Esophagus muscularis mucosa (tissue), 4 donors: ENCODE results near the gene IL17F.
A peak's percentile ranks its signal among the peaks of the same experiment; 100 is the strongest.

ENCODE experiments used
- EP300 ChIP-seq: sonication (generic); formaldehyde crosslinking; IDR thresholded peaks from one replicate; pipeline ENCODE4 v1.6.1; 2017; ENCODE audit warnings: antibody characterized with exemption
- POLR2A ChIP-seq: fragments of 450-650 bp; IDR thresholded peaks from one replicate; pipeline ENCODE4 v1.6.1; 2017; ENCODE audit warnings: antibody characterized with exemption, moderate library complexity, mild to moderate bottlenecking, low read depth
- POLR2AphosphoS5 ChIP-seq, 2 donors: sonication (generic); formaldehyde crosslinking; IDR thresholded peaks; one replicate each; pipeline ENCODE4 v1.6.1; 2017; ENCODE audit warnings: antibody characterized with exemption in 2 of 2
- TF ChIP-seq, protein P1 (sequence below), 3 experiments: fragments of 200-600 bp in 2 of 3; fragments of 450-650 bp in 1 of 3; sonication (generic) in 2 of 3; IDR thresholded peaks; one replicate each; pipeline ENCODE4 v1.5.1; 2017 to 2019; ENCODE audit warnings: antibody characterized with exemption in 3 of 3, mild to moderate bottlenecking in 2 of 3, moderate library complexity in 1 of 3

- TF ChIP-seq, protein P1, sequence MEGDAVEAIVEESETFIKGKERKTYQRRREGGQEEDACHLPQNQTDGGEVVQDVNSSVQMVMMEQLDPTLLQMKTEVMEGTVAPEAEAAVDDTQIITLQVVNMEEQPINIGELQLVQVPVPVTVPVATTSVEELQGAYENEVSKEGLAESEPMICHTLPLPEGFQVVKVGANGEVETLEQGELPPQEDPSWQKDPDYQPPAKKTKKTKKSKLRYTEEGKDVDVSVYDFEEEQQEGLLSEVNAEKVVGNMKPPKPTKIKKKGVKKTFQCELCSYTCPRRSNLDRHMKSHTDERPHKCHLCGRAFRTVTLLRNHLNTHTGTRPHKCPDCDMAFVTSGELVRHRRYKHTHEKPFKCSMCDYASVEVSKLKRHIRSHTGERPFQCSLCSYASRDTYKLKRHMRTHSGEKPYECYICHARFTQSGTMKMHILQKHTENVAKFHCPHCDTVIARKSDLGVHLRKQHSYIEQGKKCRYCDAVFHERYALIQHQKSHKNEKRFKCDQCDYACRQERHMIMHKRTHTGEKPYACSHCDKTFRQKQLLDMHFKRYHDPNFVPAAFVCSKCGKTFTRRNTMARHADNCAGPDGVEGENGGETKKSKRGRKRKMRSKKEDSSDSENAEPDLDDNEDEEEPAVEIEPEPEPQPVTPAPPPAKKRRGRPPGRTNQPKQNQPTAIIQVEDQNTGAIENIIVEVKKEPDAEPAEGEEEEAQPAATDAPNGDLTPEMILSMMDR (IDR thresholded peaks at IDR 0.05): peak; percentile 61 to 71 (median 62)
- TF ChIP-seq POLR2A (no peak), EP300 (no peak), POLR2AphosphoS5 (IDR thresholded peaks at IDR 0.05) (no peak)
These were observed 42.6 kb upstream of the IL17F start for GRCh38 chr6:52286798-52287432.
